ENCODE data around the gene DPM2.
A peak's percentile ranks its signal among the peaks of the same experiment; 100 is the strongest.

Gene DPM2

GRCh38 chr9:127929625-127929979 is 8.1 kb downstream of the DPM2 start:
- no peaks in the 10 kb centered on the region for H3K36me3 ChIP-seq (ENCODE audit: control insufficient read depth in 1 of 2, insufficient read depth in 2 of 2, low read length in 2 of 2)

GRCh38 chr9:127928676-127929624 is 8.7 kb downstream of the DPM2 start:
- H3K9me3 ChIP-seq (ENCODE audit: control insufficient read depth in 1 of 2, low read length in 2 of 2): no peaks in the 10 kb centered on the region
- peaks cover 13% of the 10 kb centered on the region for H3K27me3 ChIP-seq (ENCODE audit: low read depth, low read length)
- no peak overlapping the region for H3K4me3 ChIP-seq (ENCODE audit: low read depth in 1 of 2, low read length in 2 of 2)
- peaks cover 0 to 24% of the 10 kb centered on the region in 2 donors for H3K4me1 ChIP-seq (ENCODE audit: control insufficient read depth in 1 of 2, insufficient read depth in 2 of 2, low read length in 2 of 2)
- no peak overlapping the region for H3K27ac ChIP-seq (ENCODE audit: low read length)
- no peaks in the 10 kb centered on the region for H3K36me3 ChIP-seq (ENCODE audit: control insufficient read depth in 1 of 2, insufficient read depth in 2 of 2, low read length in 2 of 2)

More at GRCh38 chr9:127929625-127929979, 8.1 kb downstream of the DPM2 start:
- Histone ChIP-seq H3K4me3 (ENCODE audit: low read depth in 1 of 2, low read length in 2 of 2) (no peak overlapping the region), H3K27me3 (ENCODE audit: low read depth, low read length) (peaks cover 13% of the 10 kb centered on the region), H3K9me3 (ENCODE audit: control insufficient read depth in 1 of 2, low read length in 2 of 2) (no peaks in the 10 kb centered on the region), H3K27ac (ENCODE audit: low read length) (no peak overlapping the region), H3K4me1 (ENCODE audit: control insufficient read depth in 1 of 2, insufficient read depth in 2 of 2, low read length in 2 of 2) (peaks cover 0 to 24% of the 10 kb centered on the region in 2 donors)

- H3K27ac ChIP-seq (ENCODE audit: low read length): no peak overlapping the region
- H3K36me3 ChIP-seq (ENCODE audit: control insufficient read depth in 1 of 2, insufficient read depth in 2 of 2, low read length in 2 of 2): no peaks in the 10 kb centered on the region
- no peak overlapping the region for H3K4me3 ChIP-seq (ENCODE audit: low read depth in 1 of 2, low read length in 2 of 2)
- H3K4me1 ChIP-seq (ENCODE audit: control insufficient read depth in 1 of 2, insufficient read depth in 2 of 2, low read length in 2 of 2): peaks cover 0 to 24% of the 10 kb centered on the region in 2 donors
- H3K27me3 ChIP-seq (ENCODE audit: low read depth, low read length): peaks cover 13% of the 10 kb centered on the region
- no peaks in the 10 kb centered on the region for H3K9me3 ChIP-seq (ENCODE audit: control insufficient read depth in 1 of 2, low read length in 2 of 2)
Measured at GRCh38 chr9:127927988-127928675, 9.5 kb downstream of the DPM2 start.

GRCh38 chr9:127927201-127927987 is 10.3 kb downstream of the DPM2 start:
- H3K4me3 ChIP-seq (ENCODE audit: low read depth in 1 of 2, low read length in 2 of 2): peak overlapping the region in 1 of 2 donors; percentile 16

GRCh38 chr9:127926906-127927200 is 10.8 kb downstream of the DPM2 start:
- H3K4me1 ChIP-seq (ENCODE audit: control insufficient read depth in 1 of 2, insufficient read depth in 2 of 2, low read length in 2 of 2): peaks cover 2 to 26% of the 10 kb centered on the region in 2 donors
- no peak overlapping the region for H3K27ac ChIP-seq (ENCODE audit: low read length)
- peak overlapping the region in 1 of 2 donors; percentile 16 for H3K4me3 ChIP-seq (ENCODE audit: low read depth in 1 of 2, low read length in 2 of 2)

More at GRCh38 chr9:127927201-127927987, 10.3 kb downstream of the DPM2 start:
- H3K4me1 ChIP-seq (ENCODE audit: control insufficient read depth in 1 of 2, insufficient read depth in 2 of 2, low read length in 2 of 2): peaks cover 0 to 24% of the 10 kb centered on the region in 2 donors
- no peaks in the 10 kb centered on the region for H3K36me3 ChIP-seq (ENCODE audit: control insufficient read depth in 1 of 2, insufficient read depth in 2 of 2, low read length in 2 of 2)
- peaks cover 13% of the 10 kb centered on the region for H3K27me3 ChIP-seq (ENCODE audit: low read depth, low read length)
- no peaks in the 10 kb centered on the region for H3K9me3 ChIP-seq (ENCODE audit: control insufficient read depth in 1 of 2, low read length in 2 of 2)
- H3K27ac ChIP-seq (ENCODE audit: low read length): no peak overlapping the region

GRCh38 chr9:127925959-127926905 is 11.4 kb downstream of the DPM2 start:
- Histone ChIP-seq H3K27ac (ENCODE audit: low read length) (no peak overlapping the region), H3K9me3 (ENCODE audit: control insufficient read depth in 1 of 2, low read length in 2 of 2) (no peaks in the 10 kb centered on the region), H3K4me3 (ENCODE audit: low read depth in 1 of 2, low read length in 2 of 2) (no peak overlapping the region), H3K4me1 (ENCODE audit: control insufficient read depth in 1 of 2, insufficient read depth in 2 of 2, low read length in 2 of 2) (peaks cover 2 to 30% of the 10 kb centered on the region in 2 donors), H3K36me3 (ENCODE audit: control insufficient read depth in 1 of 2, insufficient read depth in 2 of 2, low read length in 2 of 2) (no peaks in the 10 kb centered on the region), H3K27me3 (ENCODE audit: low read depth, low read length) (peaks cover 13% of the 10 kb centered on the region)

More at GRCh38 chr9:127926906-127927200, 10.8 kb downstream of the DPM2 start:
- peaks cover 13% of the 10 kb centered on the region for H3K27me3 ChIP-seq (ENCODE audit: low read depth, low read length)
- H3K9me3 ChIP-seq (ENCODE audit: control insufficient read depth in 1 of 2, low read length in 2 of 2): no peaks in the 10 kb centered on the region
- no peaks in the 10 kb centered on the region for H3K36me3 ChIP-seq (ENCODE audit: control insufficient read depth in 1 of 2, insufficient read depth in 2 of 2, low read length in 2 of 2)

- Histone ChIP-seq H3K9me3 (ENCODE audit: control insufficient read depth in 1 of 2, low read length in 2 of 2) (no peaks in the 10 kb centered on the region), H3K27ac (ENCODE audit: low read length) (no peak overlapping the region), H3K27me3 (ENCODE audit: low read depth, low read length) (peaks cover 13% of the 10 kb centered on the region), H3K4me3 (ENCODE audit: low read depth in 1 of 2, low read length in 2 of 2) (no peak overlapping the region), H3K4me1 (ENCODE audit: control insufficient read depth in 1 of 2, insufficient read depth in 2 of 2, low read length in 2 of 2) (peaks cover 2 to 19% of the 10 kb centered on the region in 2 donors), H3K36me3 (ENCODE audit: control insufficient read depth in 1 of 2, insufficient read depth in 2 of 2, low read length in 2 of 2) (no peaks in the 10 kb centered on the region)
Measured at GRCh38 chr9:127924736-127925444, 12.8 kb downstream of the DPM2 start.

- Histone ChIP-seq H3K27me3 (ENCODE audit: low read depth, low read length) (peaks cover 12% of the 10 kb centered on the region), H3K27ac (ENCODE audit: low read length) (no peak overlapping the region), H3K9me3 (ENCODE audit: control insufficient read depth in 1 of 2, low read length in 2 of 2) (no peaks in the 10 kb centered on the region), H3K4me3 (ENCODE audit: low read depth in 1 of 2, low read length in 2 of 2) (no peak overlapping the region), H3K4me1 (ENCODE audit: control insufficient read depth in 1 of 2, insufficient read depth in 2 of 2, low read length in 2 of 2) (peaks cover 8 to 19% of the 10 kb centered on the region in 2 donors), H3K36me3 (ENCODE audit: control insufficient read depth in 1 of 2, insufficient read depth in 2 of 2, low read length in 2 of 2) (no peaks in the 10 kb centered on the region)
Measured at GRCh38 chr9:127923771-127924170, 13.9 kb downstream of the DPM2 start.

GRCh38 chr9:127923046-127923445 is 14.6 kb downstream of the DPM2 start:
- Histone ChIP-seq H3K36me3 (ENCODE audit: control insufficient read depth in 1 of 2, insufficient read depth in 2 of 2, low read length in 2 of 2) (no peaks in the 10 kb centered on the region), H3K4me1 (ENCODE audit: control insufficient read depth in 1 of 2, insufficient read depth in 2 of 2, low read length in 2 of 2) (peaks cover 13 to 18% of the 10 kb centered on the region in 2 donors)

More at GRCh38 chr9:127923046-127923445, 14.6 kb downstream of the DPM2 start:
- Histone ChIP-seq H3K27me3 (ENCODE audit: low read depth, low read length) (peaks cover 7% of the 10 kb centered on the region), H3K4me3 (ENCODE audit: low read depth in 1 of 2, low read length in 2 of 2) (no peak overlapping the region), H3K9me3 (ENCODE audit: control insufficient read depth in 1 of 2, low read length in 2 of 2) (no peaks in the 10 kb centered on the region), H3K27ac (ENCODE audit: low read length) (no peak overlapping the region)
